GM19351 (cell line): ENCODE results near the gene SCAF8.
A peak's percentile ranks its signal among the peaks of the same experiment; 100 is the strongest.
"Not testable (repeated sequence)": the region's sequence is repeated elsewhere in the genome, so short reads cannot be mapped to it uniquely, and the experiment has no call there.

Source experiments
- ATAC-seq: cut with Tn5 transposase; IDR thresholded peaks from one replicate; pipeline ENCODE4 v1.9.1; 2021; ENCODE audit warnings: mild to moderate bottlenecking, moderate library complexity; ENCODE audit not compliant: unreplicated experiment

SCAF8 gene

DNA sequence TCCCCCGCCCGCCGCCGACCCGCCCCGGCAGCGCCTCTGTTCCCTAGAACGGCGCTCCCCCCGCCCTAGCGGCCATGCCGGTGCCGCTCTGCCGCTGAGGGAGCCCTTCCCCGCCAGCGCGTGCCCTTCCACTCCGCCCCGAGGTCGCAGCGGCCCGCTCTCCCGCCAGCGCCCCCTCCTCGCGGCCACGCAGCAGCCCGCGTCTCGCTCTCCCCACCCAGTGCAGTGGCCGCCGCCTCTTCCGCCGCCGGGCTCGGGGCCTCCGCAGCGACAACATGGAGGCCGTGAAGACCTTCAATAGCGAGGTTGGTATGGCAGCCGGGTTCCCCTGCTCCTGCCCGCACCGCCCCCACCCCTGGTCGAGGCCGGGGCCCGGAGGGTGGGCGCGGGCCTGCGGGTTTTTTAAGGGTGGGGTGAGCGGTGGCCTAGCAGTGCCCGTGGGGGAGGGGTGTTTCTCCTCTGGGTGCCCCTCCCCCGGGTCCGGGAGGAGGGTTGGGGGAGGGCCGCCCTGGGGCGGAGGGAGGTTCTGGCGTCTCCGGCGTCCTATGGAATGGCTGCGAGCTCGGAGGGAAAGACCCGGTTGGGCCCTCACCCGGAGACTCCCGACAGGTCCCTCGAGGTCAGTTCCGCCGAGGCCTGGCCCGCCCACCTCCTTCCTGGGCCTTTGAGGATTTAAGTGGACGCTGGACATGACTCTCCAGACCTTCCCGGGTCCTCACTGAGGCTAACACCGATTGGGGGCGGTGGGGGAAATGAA, 588 bp downstream of the SCAF8 start:
- peak; percentile 73 for ATAC-seq

- ATAC-seq = no peak
Observed at GRCh38 chr6:154736618-154737259, 3.5 kb downstream of the SCAF8 start.

- no peak for ATAC-seq
Observed at GRCh38 chr6:154737424-154737823, 4.2 kb downstream of the SCAF8 start.

- no peak for ATAC-seq
Observed at GRCh38 chr6:154738551-154738961, 5.3 kb downstream of the SCAF8 start.

DNA sequence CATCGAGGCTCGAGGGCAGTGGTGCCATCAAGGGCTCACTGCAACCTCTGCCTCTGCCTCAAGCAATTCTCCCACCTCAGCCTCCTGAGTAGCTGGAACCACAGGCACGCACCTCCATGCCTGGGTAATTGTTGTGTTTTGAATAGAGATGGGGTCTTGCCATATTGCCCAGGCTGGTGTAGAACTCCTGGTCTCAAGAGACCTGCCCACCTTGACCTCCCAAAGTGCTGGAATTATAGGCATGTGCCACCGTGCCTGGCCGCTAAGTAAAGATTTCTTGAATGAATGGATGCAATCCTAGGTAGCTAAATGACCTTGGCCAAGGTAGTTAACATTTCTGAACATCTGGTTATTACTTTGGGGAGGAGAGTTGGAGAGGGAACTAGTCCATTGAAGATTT, 7.4 kb downstream of the SCAF8 start:
- no peak for ATAC-seq

- ATAC-seq = no peak
Observed at GRCh38 chr6:154742891-154743290, 9.7 kb downstream of the SCAF8 start.

DNA sequence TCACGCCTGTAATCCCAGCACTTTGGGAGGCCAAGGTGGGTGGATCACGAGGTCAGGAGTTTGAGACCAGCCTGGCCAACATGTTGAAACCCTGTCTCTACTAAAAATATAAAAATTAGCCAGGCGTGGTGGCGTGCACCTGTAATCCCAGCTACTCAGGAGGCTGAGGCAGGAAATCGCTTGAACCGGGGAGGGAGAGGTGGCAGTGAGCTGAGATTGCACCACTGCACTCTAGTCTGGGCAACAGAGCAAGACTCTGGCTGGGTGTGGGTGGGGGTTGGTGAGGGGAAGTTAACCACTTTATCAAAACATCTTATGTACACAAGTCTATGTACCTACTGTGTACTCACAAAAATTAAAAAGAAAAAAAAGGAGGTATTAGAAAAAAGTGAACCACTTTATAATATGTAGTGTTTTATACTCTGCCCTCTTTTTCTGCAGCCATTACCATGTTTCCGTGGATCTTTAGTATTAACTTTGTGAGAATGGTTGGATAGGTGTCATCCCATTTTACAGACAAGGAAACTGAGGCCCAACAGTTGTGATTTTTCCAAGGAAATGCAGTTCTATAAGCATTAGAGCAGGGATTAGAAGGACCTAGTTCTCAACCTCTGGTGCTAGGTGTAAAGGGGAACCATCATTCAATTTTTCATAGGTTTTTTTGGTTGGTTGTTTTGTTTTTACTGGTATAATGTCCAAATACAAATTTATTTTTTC, 11.0 kb downstream of the SCAF8 start:
- ATAC-seq = not testable (repeated sequence)

- no peak for ATAC-seq
Observed at GRCh38 chr6:154745243-154745642, 12.0 kb downstream of the SCAF8 start.

DNA sequence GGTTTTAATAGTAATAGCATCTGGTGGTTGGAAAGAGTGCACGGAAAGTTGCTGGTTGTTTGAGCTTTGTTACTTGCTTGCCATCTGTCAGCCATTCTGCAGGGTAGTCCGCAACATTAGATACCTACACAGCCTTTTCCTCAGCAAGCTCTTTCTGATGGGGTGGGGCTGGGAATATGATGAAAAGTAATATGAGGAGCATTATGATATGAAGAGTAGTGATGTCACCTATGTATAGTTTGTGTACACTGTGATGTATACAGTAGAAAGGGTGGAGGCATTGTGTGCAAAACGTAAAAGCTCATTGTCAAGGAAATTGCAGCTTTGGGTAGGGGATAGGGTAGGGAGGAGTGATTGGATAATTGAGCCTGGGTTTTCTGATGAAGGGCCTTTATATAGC, 16.1 kb downstream of the SCAF8 start:
- no peak for ATAC-seq

GRCh38 chr6:154751011-154751800, 18.0 kb downstream of the SCAF8 start:
- no peak for ATAC-seq

GRCh38 chr6:154752022-154752421, 18.8 kb downstream of the SCAF8 start:
- ATAC-seq = no peak

- no peak for ATAC-seq
Observed at GRCh38 chr6:154754152-154754551, 20.9 kb downstream of the SCAF8 start.

DNA sequence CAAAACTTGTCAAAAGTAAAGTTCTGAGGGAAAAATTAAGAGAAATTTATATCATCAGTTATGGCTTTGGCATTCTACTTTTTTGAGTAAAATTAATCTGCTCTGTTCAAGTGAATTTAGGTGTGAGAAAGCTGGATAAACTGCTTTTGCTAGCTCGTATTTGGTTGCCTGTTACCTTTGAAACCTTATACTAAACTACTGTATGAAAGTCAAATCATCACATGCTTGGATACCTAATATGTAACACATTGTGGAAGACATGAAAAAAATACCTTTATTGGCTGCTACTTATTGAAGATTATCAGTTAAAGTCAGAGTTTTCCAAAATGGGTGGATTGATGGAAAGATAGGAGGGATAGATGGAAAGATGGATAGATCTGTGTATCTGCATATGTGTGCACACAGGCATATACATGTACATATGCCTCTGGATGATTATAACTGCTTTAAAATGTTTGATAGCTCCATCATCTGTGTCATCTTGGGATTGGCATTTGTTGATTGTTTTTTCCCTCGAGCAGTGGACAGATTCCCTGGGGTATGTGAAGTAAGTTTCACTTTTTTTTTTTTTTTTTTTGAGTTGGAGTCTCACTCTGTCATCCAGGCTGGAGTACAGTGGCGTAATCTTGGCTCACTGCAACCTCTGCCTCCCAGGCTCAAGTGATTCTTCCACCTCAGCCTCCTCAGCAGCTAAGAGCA, 24.3 kb downstream of the SCAF8 start:
- no peak for ATAC-seq

DNA sequence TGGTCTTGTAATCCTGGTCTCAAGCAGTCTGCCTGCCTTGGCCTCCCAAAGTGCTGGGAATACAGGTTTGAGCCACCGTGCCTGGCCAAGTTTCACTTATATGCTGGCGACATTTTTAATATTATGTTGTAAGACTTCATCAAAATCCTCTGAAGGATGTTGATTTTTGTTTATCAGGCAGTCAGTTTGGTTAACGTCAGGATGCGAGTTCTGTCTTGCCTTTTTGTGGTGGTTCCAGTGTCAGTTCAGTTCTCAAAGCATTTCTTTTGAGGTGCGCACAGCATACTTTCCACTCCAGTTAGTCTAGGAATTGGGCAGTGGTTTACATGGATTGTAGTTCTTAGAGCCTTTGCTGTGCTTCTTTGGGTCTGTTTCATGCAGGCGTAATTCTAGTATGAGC, 24.9 kb downstream of the SCAF8 start:
- ATAC-seq = no peak

GRCh38 chr6:154763650-154764049, 30.4 kb downstream of the SCAF8 start:
- no peak for ATAC-seq

DNA sequence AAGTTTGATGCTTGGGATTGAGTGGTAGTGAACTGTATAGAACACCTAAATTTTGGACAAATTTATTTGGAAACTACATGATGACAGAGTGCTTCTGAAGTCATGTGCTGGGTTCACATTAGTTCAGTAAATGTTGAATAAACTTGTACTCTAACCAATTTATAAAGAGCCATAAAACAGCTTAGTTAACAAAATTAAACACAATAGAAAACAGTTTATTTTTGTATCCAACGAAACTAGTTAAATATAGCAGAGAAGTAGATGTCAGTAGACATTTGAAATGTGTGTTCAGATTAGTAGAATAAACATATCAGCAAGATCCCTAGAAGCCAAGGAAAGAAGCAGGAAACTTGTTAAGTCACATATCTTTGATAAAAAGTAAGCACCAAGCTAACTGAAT, 32.1 kb downstream of the SCAF8 start:
- no peak for ATAC-seq

- ATAC-seq = no peak
Observed at GRCh38 chr6:154766288-154766687, 33.1 kb downstream of the SCAF8 start.

DNA sequence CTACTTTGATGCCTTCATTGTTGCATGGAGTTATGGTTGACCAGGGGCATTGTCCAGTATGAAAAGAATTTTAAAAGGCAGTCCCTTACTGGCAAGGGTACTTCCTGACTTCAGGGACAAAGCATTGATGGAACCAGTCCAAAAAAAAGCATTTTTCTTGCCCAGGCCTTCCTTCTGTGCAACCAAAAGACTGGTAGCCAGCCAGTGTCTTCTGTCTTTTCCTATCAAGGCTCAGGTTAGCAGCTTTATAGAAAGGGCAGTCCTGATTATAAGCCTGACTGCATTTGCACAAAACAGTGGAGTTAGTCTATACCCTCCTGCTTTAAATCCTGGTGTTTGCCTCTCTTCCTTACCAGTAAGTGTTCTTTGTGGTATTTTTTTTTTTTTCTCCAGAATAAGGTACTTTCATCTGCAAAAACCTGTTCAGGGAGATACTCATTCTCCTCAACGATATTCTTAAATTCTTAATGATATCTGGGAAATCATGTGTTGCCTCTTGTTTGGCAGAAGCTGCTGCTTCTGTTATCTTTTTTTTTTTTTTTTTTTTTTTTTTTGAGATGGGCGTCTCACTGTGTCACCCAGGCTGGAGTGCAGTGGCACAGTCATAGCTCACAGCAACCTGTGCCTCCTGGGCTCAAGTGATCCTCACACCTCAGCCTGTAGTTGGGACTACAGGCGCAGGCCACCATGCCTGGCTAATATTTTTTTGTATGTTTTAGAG, 33.9 kb downstream of the SCAF8 start:
- ATAC-seq = no peak

DNA sequence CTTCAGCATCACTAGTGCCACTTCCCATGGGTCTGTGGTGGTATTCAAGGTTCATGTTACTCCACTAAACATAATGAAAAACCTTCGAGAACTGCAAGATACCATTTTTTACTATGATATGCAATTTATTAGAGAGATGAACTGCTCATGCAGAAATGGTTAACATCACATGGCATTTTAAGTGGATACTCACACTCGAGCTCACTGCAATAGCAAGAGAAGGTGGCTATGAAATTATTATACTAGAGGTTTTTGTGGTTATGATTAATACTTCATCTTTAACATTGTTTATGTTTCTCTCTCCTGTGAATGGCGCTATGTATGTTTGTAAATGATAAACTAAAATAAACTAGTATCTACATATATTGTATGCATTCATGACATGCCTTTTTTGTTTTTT, 35.1 kb downstream of the SCAF8 start:
- ATAC-seq = no peak

DNA sequence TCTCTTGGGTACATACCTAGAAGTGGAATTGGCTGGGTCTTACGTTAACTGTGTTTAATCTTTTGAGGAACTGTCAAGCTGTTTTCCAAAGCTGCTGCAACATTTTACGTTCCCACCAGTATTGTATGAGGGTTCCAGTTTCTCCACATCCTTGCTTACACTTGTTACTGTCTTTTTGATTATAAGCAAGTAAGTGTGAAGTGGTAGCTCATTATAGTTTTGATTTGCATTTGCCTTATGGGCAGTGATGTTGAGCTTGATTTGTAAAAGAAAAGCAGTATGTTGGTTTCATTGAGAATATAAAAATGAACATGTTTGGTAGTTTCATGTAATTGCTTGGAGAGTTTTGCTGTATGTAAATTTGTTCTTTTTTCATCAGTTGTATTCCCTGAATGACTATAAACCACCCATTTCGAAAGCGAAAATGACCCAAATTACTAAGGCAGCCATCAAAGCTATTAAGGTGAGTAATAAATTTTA, 40.4 kb downstream of the SCAF8 start:
- ATAC-seq = peak; percentile 97
